Trophoblast cell (in vitro differentiated cells and primary cell): ENCODE data around the gene FAH. TPM values are rescaled to one million over a fixed set of nuclear protein-coding genes. Genes with fewer than 3 reads are reported as not detected.

Source experiments
- DNase-seq, 2 donors: peaks; one replicate each; pipeline ENCODE4 v3.0.0-alpha.2; 2016
- H2AFZ ChIP-seq: 2 replicates; pipeline ENCODE4 v1.6.1; 2013; ENCODE audit warnings: low read length, moderate library complexity, mild to moderate bottlenecking; ENCODE audit not compliant: insufficient read depth, poor library complexity
- H2AK5ac ChIP-seq: 2 replicates; pipeline ENCODE4 v1.6.1; 2013; ENCODE audit warnings: mild to moderate bottlenecking, low read length
- H2BK120ac ChIP-seq: 2 replicates; pipeline ENCODE4 v1.6.1; 2013; ENCODE audit warnings: low read length, mild to moderate bottlenecking, moderate library complexity; ENCODE audit not compliant: insufficient read depth, poor library complexity
- H2BK12ac ChIP-seq: 2 replicates; pipeline ENCODE4 v1.6.1; 2013; ENCODE audit warnings: mild to moderate bottlenecking, low read length, moderate library complexity
- H2BK5ac ChIP-seq: 2 replicates; pipeline ENCODE4 v1.6.1; 2013; ENCODE audit warnings: low read length, low read depth, moderate library complexity, mild to moderate bottlenecking; ENCODE audit not compliant: poor library complexity
- H3K14ac ChIP-seq: 2 replicates; pipeline ENCODE4 v1.6.1; 2013; ENCODE audit warnings: mild to moderate bottlenecking, low read length
- H3K18ac ChIP-seq: 2 replicates; pipeline ENCODE4 v1.6.1; 2013; ENCODE audit warnings: mild to moderate bottlenecking, low read length
- H3K23ac ChIP-seq: 2 replicates; pipeline ENCODE4 v1.6.1; 2013; ENCODE audit warnings: low read length
- H3K27ac ChIP-seq: 2 replicates; pipeline ENCODE4 v1.5.1; 2013; ENCODE audit warnings: low read depth, mild to moderate bottlenecking, inconsistent platforms, low read length, moderate library complexity
- H3K27me3 ChIP-seq: 2 replicates; pipeline ENCODE4 v1.6.1; 2013; ENCODE audit warnings: inconsistent platforms, mild to moderate bottlenecking, low read length, moderate library complexity; ENCODE audit not compliant: insufficient read depth
- H3K36me3 ChIP-seq, 2 experiments: 1 replicate in 1 of 2; 2 replicates in 1 of 2; pipeline ENCODE4 v1.6.1; 2013; ENCODE audit warnings: low read length in 2 of 2, mild to moderate bottlenecking in 2 of 2, moderate library complexity in 1 of 2; ENCODE audit not compliant: insufficient read depth in 2 of 2, control insufficient read depth in 1 of 2
- H3K4ac ChIP-seq: 2 replicates; pipeline ENCODE4 v1.6.1; 2013; ENCODE audit warnings: low read depth, mild to moderate bottlenecking, low read length, moderate library complexity
- H3K4me1 ChIP-seq, 2 experiments: 1 replicate in 1 of 2; 2 replicates in 1 of 2; pipeline ENCODE4 v1.6.1; 2013; ENCODE audit warnings: low read length in 2 of 2, mild to moderate bottlenecking in 2 of 2, moderate library complexity in 1 of 2; ENCODE audit not compliant: insufficient read depth in 2 of 2, control insufficient read depth in 1 of 2
- H3K4me2 ChIP-seq: 2 replicates; pipeline ENCODE4 v1.6.1; 2013; ENCODE audit warnings: inconsistent platforms, mild to moderate bottlenecking, low read length, moderate library complexity
- H3K4me3 ChIP-seq: 2 replicates; pipeline ENCODE4 v1.5.1; 2013; ENCODE audit warnings: mild to moderate bottlenecking, low read depth, low read length, inconsistent platforms
- H3K79me1 ChIP-seq: one replicate; pipeline ENCODE4 v1.6.1; 2013; ENCODE audit warnings: low read length
- H3K79me2 ChIP-seq: 2 replicates; pipeline ENCODE4 v1.6.1; 2013; ENCODE audit warnings: low read length, mild to moderate bottlenecking; ENCODE audit not compliant: control insufficient read depth, insufficient read depth, poor library complexity
- H3K9ac ChIP-seq: 2 replicates; pipeline ENCODE4 v1.6.1; 2013; ENCODE audit warnings: mild to moderate bottlenecking, low read length
- H3K9me3 ChIP-seq: 2 replicates; pipeline ENCODE4 v1.6.1; 2013; ENCODE audit warnings: low read depth, mild to moderate bottlenecking, control low read depth, inconsistent platforms, low read length; ENCODE audit not compliant: insufficient read depth
- H4K12ac ChIP-seq: 2 replicates; pipeline ENCODE4 v1.6.1; 2013; ENCODE audit warnings: low read depth, mild to moderate bottlenecking, low read length, moderate library complexity
- H4K8ac ChIP-seq: 2 replicates; pipeline ENCODE4 v1.6.1; 2013; ENCODE audit warnings: low read depth, mild to moderate bottlenecking, low read length, moderate library complexity
- H4K91ac ChIP-seq: one replicate; pipeline ENCODE4 v1.6.1; 2013; ENCODE audit warnings: low read depth, mild to moderate bottlenecking, low read length, moderate library complexity
- WGBS: extraction: QIAGEN DNeasy Blood & Tissue Kit; methylation state at CpG from one replicate; pipeline ENCODE4 v1.1.7; 2013; ENCODE audit warnings: missing lambda C conversion rate; ENCODE audit not compliant: insufficient read length, insufficient coverage; ENCODE audit errors: extremely low coverage; 5-methylcytosine and 5-hydroxymethylcytosine counted together
- polyA plus RNA-seq: library from polyadenylated mRNA; stranded (reverse); fragments of 200-250 nt; gene quantifications from 2 replicates; pipeline ENCODE4 v1.2.3, GENCODE V29; 2013

Gene FAH
- polyA plus RNA-seq, result 9.9 and 10.3 TPM in 2 replicates

DNA sequence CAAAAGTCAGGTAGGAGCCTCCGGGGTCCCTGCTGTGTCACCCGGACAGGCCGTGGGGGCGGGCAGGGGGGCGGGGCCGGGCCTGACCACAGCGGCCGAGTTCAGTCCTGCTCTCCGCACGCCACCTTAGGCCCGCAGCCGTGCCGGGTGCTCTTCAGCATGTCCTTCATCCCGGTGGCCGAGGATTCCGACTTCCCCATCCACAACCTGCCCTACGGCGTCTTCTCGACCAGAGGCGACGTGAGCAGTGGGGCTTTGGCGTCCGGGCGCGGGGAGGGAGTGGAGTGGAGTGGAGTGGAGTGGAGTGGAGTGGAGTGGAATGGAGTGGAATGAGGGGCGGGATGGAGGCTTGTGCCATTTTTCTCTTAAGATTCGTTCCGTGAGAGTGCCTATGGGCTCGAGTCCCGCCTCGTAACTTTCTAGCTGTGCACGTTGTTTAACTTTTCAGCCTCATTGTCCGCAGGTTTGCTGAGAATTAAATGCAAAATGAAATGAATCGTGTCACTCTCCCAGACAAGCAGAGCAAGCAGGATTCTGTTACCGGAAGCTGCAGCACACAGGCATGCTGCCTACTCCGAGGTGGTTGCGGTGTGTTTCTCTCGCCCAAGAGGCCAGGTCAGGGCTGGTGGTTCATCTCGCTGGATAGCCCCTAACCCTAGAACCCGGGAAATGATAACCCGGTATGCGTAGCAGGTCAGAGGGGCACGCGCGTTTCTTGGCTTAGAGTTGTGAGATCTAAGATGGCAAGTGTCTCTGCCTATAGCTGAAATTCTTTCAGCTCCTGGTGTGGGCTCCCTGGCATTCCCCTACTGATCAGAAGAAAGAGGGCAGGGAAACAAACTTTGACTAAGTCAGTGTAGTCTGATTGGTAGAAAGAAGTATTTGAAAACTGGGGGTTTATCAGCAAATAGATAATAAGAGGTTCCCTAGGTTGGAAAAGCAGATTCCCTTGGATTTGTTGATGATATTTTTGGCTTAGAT is at the start of gene FAH:
TSS of gene FAH (plus strand) at position 104 of the 981 bp plus-strand sequence. CDS start at position 160, 56 bp downstream.
- H3K79me1 ChIP-seq, result peaks cover 3% of the 10 kb centered on the region
- H3K36me3 ChIP-seq, result no peaks in the 10 kb centered on the region
- peak within 1 kb of the TSS; percentile 52 for H2BK120ac ChIP-seq
- peak within 1 kb of the TSS; percentile 73 for H3K4me2 ChIP-seq
- no CpG with 5 or more reads among the region's 45 CpGs for WGBS
- peak within 1 kb of the TSS; percentile 23 for H3K27ac ChIP-seq
- H4K91ac ChIP-seq, result peak within 1 kb of the TSS; percentile 26
- peak within 1 kb of the TSS; percentile 32 for H3K18ac ChIP-seq
- H2AFZ ChIP-seq, result peak within 1 kb of the TSS; percentile 77
- H2AK5ac ChIP-seq, result no peak within 1 kb of the TSS
- H4K8ac ChIP-seq, result peak within 1 kb of the TSS; percentile 54
- peak within 1 kb of the TSS; percentile 77 for H3K4me3 ChIP-seq
- peaks cover 2 to 17% of the 10 kb centered on the region in 2 experiments for H3K4me1 ChIP-seq
- DNase-seq, result peak; percentile 69 to 80
- no peaks in the 10 kb centered on the region for H3K27me3 ChIP-seq
- peak within 1 kb of the TSS; percentile 80 for H3K14ac ChIP-seq
- H3K79me2 ChIP-seq, result no peaks in the 10 kb centered on the region
- H2BK5ac ChIP-seq, result peak within 1 kb of the TSS; percentile 42
- H4K12ac ChIP-seq, result peak within 1 kb of the TSS; percentile 56
- no peaks in the 10 kb centered on the region for H3K9me3 ChIP-seq
- H3K9ac ChIP-seq, result peak within 1 kb of the TSS; percentile 8
- no peak within 1 kb of the TSS for H3K4ac ChIP-seq
- no peak within 1 kb of the TSS for H3K23ac ChIP-seq
- no peak within 1 kb of the TSS for H2BK12ac ChIP-seq

DNA sequence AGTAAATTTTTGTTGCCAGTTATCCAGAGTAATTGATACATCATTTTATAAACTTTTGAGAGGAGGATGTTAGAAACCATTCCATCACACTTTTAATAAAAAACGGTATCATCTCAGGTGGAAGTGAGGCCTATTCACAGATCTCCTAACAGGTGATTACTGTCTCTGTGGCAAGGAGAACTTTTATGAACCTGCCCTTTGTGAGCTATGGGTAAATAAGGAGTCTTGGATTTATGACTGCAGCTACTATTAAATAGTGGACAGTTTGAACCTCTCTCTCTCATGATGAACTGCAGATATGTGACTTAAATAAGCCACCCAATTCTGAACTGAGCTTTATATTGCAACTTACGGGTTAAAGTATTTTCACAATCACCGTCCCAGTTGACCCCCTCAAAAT is 47.6 kb upstream of the FAH start:
- Histone ChIP-seq H3K4me3 (no peak overlapping the region), H3K79me2 (no peaks in the 10 kb centered on the region), H3K18ac (no peak overlapping the region), H3K4me1 (no peaks in the 10 kb centered on the region), H2BK5ac (no peak overlapping the region), H2AK5ac (no peak overlapping the region), H3K9ac (no peak overlapping the region), H2BK12ac (no peak overlapping the region), H4K8ac (no peak overlapping the region), H3K14ac (no peak overlapping the region), H4K91ac (no peak overlapping the region), H2AFZ (no peak overlapping the region), H3K9me3 (no peaks in the 10 kb centered on the region), H3K4ac (no peak overlapping the region), H3K27me3 (no peaks in the 10 kb centered on the region), H4K12ac (no peak overlapping the region), H2BK120ac (no peak overlapping the region), H3K27ac (no peak overlapping the region), H3K23ac (no peak overlapping the region), H3K79me1 (no peaks in the 10 kb centered on the region), H3K4me2 (no peak overlapping the region), H3K36me3 (peaks cover 5 to 6% of the 10 kb centered on the region in 2 experiments)
- DNase-seq, result no peak
- WGBS, result no CpG with 5 or more reads among the region's 3 CpGs

DNA sequence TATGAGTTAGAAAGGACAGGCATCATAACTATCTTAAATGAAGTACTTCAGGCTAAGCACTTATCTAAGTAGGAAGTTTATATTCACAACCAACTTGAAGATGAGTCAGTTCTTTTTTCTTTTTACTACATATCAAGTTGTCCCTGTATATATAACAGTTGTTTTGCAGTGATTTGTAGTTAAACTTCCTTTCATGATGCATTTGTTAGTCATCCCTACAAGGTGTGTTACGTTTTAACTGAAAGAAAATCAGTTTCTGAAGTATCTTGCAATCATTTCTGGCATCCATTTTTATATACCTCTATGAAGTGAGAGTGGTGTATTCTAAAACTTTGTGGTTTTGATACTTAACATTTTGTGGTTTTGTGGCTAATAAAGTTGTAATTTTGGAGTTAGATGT is 47.2 kb upstream of the FAH start:
- H3K9ac ChIP-seq, result no peak overlapping the region
- no peak overlapping the region for H4K12ac ChIP-seq
- no peak overlapping the region for H4K8ac ChIP-seq
- peaks cover 5 to 6% of the 10 kb centered on the region in 2 experiments for H3K36me3 ChIP-seq
- no peaks in the 10 kb centered on the region for H3K79me1 ChIP-seq
- H2BK120ac ChIP-seq, result no peak overlapping the region
- H2BK5ac ChIP-seq, result no peak overlapping the region
- H3K79me2 ChIP-seq, result no peaks in the 10 kb centered on the region
- no peaks in the 10 kb centered on the region for H3K27me3 ChIP-seq
- no peak overlapping the region for H2AK5ac ChIP-seq
- no CpG with 5 or more reads among the region's 1 CpG for WGBS
- H3K18ac ChIP-seq, result no peak overlapping the region
- no peak overlapping the region for H3K4ac ChIP-seq
- H3K4me1 ChIP-seq, result no peaks in the 10 kb centered on the region
- H4K91ac ChIP-seq, result no peak overlapping the region
- H3K4me3 ChIP-seq, result no peak overlapping the region
- H2AFZ ChIP-seq, result no peak overlapping the region
- H3K27ac ChIP-seq, result no peak overlapping the region
- H3K4me2 ChIP-seq, result no peak overlapping the region
- no peak for DNase-seq
- no peak overlapping the region for H3K23ac ChIP-seq
- no peak overlapping the region for H2BK12ac ChIP-seq
- H3K9me3 ChIP-seq, result no peaks in the 10 kb centered on the region
- H3K14ac ChIP-seq, result no peak overlapping the region

DNA sequence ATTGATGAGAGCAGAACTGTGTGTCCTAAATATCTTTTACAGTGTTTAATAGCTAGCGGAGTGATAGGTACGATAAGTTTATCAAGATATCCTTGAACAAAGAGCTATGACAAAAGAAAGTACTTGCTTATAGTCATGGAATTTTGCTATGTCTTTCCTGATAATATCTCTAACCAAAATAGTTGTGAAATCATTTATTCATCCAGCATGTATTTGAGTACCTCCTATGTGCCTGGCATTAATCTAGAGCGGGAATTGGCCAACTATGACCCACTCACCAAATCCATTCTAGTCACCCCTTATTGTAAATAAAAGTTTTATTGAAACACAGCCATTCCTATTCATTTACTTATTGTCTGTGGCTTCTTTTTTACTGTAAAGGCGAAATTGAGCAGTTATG is 46.7 kb upstream of the FAH start:
- no peak overlapping the region for H2AFZ ChIP-seq
- no peak overlapping the region for H4K12ac ChIP-seq
- H3K4ac ChIP-seq, result no peak overlapping the region
- H3K27ac ChIP-seq, result no peak overlapping the region
- H3K4me3 ChIP-seq, result no peak overlapping the region
- H3K79me1 ChIP-seq, result no peaks in the 10 kb centered on the region
- no peak overlapping the region for H2AK5ac ChIP-seq
- no CpG with 5 or more reads among the region's 4 CpGs for WGBS
- H3K14ac ChIP-seq, result no peak overlapping the region
- no peak overlapping the region for H3K18ac ChIP-seq
- no peak overlapping the region for H3K9ac ChIP-seq
- H4K91ac ChIP-seq, result no peak overlapping the region
- H4K8ac ChIP-seq, result no peak overlapping the region
- no peak overlapping the region for H2BK120ac ChIP-seq
- no peaks in the 10 kb centered on the region for H3K79me2 ChIP-seq
- DNase-seq, result peak in 1 of 2 donors; percentile 39
- H3K36me3 ChIP-seq, result peaks cover 4 to 6% of the 10 kb centered on the region in 2 experiments
- H3K23ac ChIP-seq, result no peak overlapping the region
- H2BK12ac ChIP-seq, result no peak overlapping the region
- H3K4me1 ChIP-seq, result no peaks in the 10 kb centered on the region
- no peak overlapping the region for H3K4me2 ChIP-seq
- H2BK5ac ChIP-seq, result no peak overlapping the region
- H3K9me3 ChIP-seq, result no peaks in the 10 kb centered on the region
- H3K27me3 ChIP-seq, result no peaks in the 10 kb centered on the region
